Mesothelial cell of epicardium (in vitro differentiated cells): ENCODE results near the gene SLC22A2. TPM values are rescaled to one million over a fixed set of nuclear protein-coding genes. Genes with fewer than 3 reads are reported as not detected.

Experiments used
- DNase-seq, 2 experiments: peaks; one replicate each; pipeline ENCODE4 v3.0.0; 2021; ENCODE audit warnings: low spot score in 2 of 2; ENCODE audit not compliant: unreplicated experiment in 2 of 2
- H3K27ac Mint-ChIP-seq: 2 replicates; pipeline ENCODE4 v1.8.0; 2021; ENCODE audit warnings: mixed read lengths
- H3K27me3 Mint-ChIP-seq: 2 replicates; pipeline ENCODE4 v1.8.0; 2021; ENCODE audit warnings: low read depth, mixed read lengths
- H3K36me3 Mint-ChIP-seq: 2 replicates; pipeline ENCODE4 v1.8.0; 2021; ENCODE audit warnings: mixed read lengths
- H3K4me1 Mint-ChIP-seq: 2 replicates; pipeline ENCODE4 v1.8.0; 2021; ENCODE audit warnings: mixed read lengths
- H3K4me3 Mint-ChIP-seq: 2 replicates; pipeline ENCODE4 v1.8.0; 2021; ENCODE audit warnings: mild to moderate bottlenecking, moderate library complexity, mixed read lengths
- H3K9me3 Mint-ChIP-seq: 2 replicates; pipeline ENCODE4 v1.8.0; 2021; ENCODE audit warnings: mixed read lengths
- total RNA-seq: library from RNA; stranded (reverse); gene quantifications from 3 replicates; pipeline ENCODE4 v1.2.1, GENCODE V29; 2021
- TF ChIP-seq, protein P1 (sequence below): fragments of 200-600 bp; sonication (generic); IDR thresholded peaks from one replicate; pipeline ENCODE4 v1.5.0; 2021; ENCODE audit warnings: antibody characterized with exemption; ENCODE audit not compliant: unreplicated experiment

The SLC22A2 gene
- total RNA-seq, 1 donor from 2014 or later: 0.07 TPM

GRCh38 chr6:160204710-160205109, 53.9 kb downstream of the SLC22A2 start:
- peaks cover 2% of the 10 kb centered on the region for H3K4me1 Mint-ChIP-seq
- H3K36me3 Mint-ChIP-seq: no peaks in the 10 kb centered on the region
- no peaks in the 10 kb centered on the region for H3K27me3 Mint-ChIP-seq

DNA sequence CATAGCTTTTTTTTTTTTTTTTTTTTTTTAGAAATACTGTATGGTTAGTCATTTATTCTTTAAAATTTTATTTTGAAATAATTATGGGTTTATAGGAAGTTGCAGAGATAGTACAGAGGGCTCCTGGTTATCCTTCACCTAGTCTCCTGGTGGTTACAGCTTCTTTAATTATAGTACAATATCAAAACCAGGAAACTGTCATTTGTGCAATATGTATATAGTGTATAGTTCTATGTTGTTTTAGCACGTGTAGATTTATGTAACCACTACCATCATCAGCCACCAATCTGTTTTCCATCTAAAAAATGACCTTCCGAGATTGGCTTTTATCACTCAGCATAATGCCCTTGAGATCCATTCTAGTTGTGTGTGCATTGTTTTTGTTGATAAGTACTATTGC, 54.7 kb downstream of the SLC22A2 start:
- peaks cover 2% of the 10 kb centered on the region for H3K4me1 Mint-ChIP-seq
- no peaks in the 10 kb centered on the region for H3K27me3 Mint-ChIP-seq
- H3K9me3 Mint-ChIP-seq: peaks cover 21% of the 10 kb centered on the region
- DNase-seq: no peak
- H3K36me3 Mint-ChIP-seq: no peaks in the 10 kb centered on the region
- H3K27ac Mint-ChIP-seq: no peak overlapping the region
- TF ChIP-seq, protein P1, sequence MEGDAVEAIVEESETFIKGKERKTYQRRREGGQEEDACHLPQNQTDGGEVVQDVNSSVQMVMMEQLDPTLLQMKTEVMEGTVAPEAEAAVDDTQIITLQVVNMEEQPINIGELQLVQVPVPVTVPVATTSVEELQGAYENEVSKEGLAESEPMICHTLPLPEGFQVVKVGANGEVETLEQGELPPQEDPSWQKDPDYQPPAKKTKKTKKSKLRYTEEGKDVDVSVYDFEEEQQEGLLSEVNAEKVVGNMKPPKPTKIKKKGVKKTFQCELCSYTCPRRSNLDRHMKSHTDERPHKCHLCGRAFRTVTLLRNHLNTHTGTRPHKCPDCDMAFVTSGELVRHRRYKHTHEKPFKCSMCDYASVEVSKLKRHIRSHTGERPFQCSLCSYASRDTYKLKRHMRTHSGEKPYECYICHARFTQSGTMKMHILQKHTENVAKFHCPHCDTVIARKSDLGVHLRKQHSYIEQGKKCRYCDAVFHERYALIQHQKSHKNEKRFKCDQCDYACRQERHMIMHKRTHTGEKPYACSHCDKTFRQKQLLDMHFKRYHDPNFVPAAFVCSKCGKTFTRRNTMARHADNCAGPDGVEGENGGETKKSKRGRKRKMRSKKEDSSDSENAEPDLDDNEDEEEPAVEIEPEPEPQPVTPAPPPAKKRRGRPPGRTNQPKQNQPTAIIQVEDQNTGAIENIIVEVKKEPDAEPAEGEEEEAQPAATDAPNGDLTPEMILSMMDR: no peak
- no peak overlapping the region for H3K4me3 Mint-ChIP-seq

More at GRCh38 chr6:160204710-160205109, 53.9 kb downstream of the SLC22A2 start:
- no peak for DNase-seq
- Mint-ChIP-seq H3K4me3 (no peak overlapping the region), H3K27ac (no peak overlapping the region), H3K9me3 (peaks cover 27% of the 10 kb centered on the region)
- TF ChIP-seq, protein P1: no peak

- no peak overlapping the region for H3K27ac Mint-ChIP-seq
- TF ChIP-seq, protein P1: no peak
- no peak overlapping the region for H3K4me3 Mint-ChIP-seq
- peaks cover 21% of the 10 kb centered on the region for H3K9me3 Mint-ChIP-seq
- H3K27me3 Mint-ChIP-seq: no peaks in the 10 kb centered on the region
- no peaks in the 10 kb centered on the region for H3K36me3 Mint-ChIP-seq
- peaks cover 2% of the 10 kb centered on the region for H3K4me1 Mint-ChIP-seq
- no peak for DNase-seq
Observed at GRCh38 chr6:160203522-160203921, 55.1 kb downstream of the SLC22A2 start.

DNA sequence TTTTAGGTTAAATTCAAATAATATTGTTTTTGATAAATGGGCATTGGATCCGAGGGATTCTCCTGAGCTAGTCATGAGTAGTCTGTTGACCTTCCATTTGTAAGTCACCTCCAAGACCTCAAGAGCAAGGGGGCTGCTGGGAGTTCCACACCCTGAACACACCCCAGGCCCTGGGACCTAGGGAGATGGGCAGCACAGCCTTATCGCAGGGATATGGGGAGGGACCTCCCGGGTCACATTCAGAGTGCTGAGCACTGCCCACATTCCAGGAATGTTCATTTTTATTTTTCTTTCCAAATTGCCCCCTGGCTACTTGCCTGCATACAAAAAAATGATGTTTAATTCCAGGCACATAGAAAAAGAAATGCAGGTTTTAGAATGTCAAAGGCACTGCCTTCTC, 55.5 kb downstream of the SLC22A2 start:
- no peaks in the 10 kb centered on the region for H3K36me3 Mint-ChIP-seq
- H3K9me3 Mint-ChIP-seq: peaks cover 16% of the 10 kb centered on the region

DNA sequence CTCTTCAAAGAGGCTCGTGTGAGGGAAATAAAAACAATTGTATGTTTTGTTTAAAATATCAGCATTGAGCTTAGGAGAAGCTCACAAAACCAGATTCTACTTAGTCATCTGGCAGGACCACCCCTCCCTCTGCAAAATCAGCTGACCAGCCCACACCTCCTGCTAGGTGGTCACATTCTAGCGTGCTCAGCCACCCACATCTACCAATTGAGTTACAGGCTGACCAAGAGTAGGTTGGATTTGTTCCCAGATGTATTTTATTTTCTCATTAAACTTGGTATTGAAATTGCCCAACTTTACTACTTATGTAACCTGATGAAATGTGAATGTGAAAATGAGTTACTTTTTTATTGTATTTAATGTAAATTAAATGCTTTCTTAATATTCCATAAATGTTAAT, 56.2 kb downstream of the SLC22A2 start:
- TF ChIP-seq, protein P1: no peak
- no peaks in the 10 kb centered on the region for H3K27me3 Mint-ChIP-seq
- peaks cover 2% of the 10 kb centered on the region for H3K4me1 Mint-ChIP-seq
- no peak overlapping the region for H3K27ac Mint-ChIP-seq
- H3K4me3 Mint-ChIP-seq: no peak overlapping the region
- DNase-seq: no peak
- no peaks in the 10 kb centered on the region for H3K36me3 Mint-ChIP-seq
- peaks cover 11% of the 10 kb centered on the region for H3K9me3 Mint-ChIP-seq

More for the DNA sequence above, 55.5 kb downstream of the SLC22A2 start:
- DNase-seq: no peak
- H3K4me3 Mint-ChIP-seq: no peak overlapping the region
- TF ChIP-seq, protein P1: no peak
- H3K27me3 Mint-ChIP-seq: no peaks in the 10 kb centered on the region
- H3K27ac Mint-ChIP-seq: no peak overlapping the region
- H3K4me1 Mint-ChIP-seq: peaks cover 2% of the 10 kb centered on the region

GRCh38 chr6:160201061-160201460, 57.6 kb downstream of the SLC22A2 start:
- peaks cover 11% of the 10 kb centered on the region for H3K9me3 Mint-ChIP-seq
- H3K4me1 Mint-ChIP-seq: peaks cover 2% of the 10 kb centered on the region
- H3K36me3 Mint-ChIP-seq: no peaks in the 10 kb centered on the region
- TF ChIP-seq, protein P1: no peak
- H3K27me3 Mint-ChIP-seq: peaks cover 2% of the 10 kb centered on the region
- no peak overlapping the region for H3K4me3 Mint-ChIP-seq
- H3K27ac Mint-ChIP-seq: no peak overlapping the region
- DNase-seq: no peak
